NOMO-1 (cell line): ENCODE data around the gene TAX1BP1.
A peak's percentile ranks its signal among the peaks of the same experiment; 100 is the strongest.

Source experiments
- DNase-seq, 2 experiments: peaks; one replicate each; lab custom pipeline; 2025; ENCODE audit not compliant: unreplicated experiment in 2 of 2; lab: John Stamatoyannopoulos, UW

The TAX1BP1 gene

DNA sequence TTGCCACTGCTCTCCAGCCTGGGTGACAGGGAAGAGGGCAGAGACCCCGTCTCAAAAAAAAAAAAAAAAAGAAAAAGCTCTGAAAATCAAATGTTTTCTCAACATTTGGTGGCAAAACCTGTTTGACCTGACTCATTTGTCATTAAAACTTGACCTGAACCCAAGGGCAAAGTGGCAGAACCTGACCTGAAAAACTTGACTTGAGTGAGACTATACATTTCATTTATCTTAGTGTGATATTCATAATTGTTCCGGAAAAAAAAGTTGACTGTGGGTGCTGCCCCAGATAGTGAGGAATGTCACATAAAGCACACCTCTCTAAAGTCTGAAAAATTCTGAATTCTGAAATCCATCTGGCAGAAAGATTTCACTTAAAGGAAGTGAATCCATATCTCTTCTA, 2.3 kb upstream of the TAX1BP1 start:
- DNase-seq, result no peak

DNA sequence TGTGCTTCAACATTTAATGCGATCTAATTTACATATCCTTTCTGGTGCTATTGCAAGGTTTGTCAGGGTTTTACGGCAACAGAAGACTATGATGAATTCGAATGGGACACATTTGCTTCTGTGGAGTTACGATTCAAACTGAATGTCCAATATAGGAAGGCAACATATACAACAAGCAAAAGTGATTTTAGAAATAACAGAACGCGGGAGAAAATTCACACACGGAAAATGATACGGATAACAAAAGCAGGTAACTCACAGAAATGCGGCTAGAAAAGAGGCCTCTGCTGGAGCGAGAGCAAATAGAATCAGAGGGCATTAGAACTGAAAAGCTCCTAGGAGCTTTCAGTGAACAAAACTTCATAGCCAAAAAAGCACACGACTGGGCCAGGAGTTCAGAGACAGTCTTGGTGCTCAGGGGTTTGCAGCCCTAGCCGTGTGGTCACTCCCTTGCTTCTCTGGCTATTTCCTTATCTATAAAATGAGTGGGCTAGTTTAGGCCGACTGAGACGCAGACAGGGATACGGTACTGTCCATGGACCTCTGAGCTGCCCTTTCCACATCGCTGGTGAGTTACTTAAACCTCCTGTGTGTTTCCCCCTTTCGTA, 557 bp upstream of the TAX1BP1 start:
- DNase-seq, result peak; percentile 11 to 42

DNA sequence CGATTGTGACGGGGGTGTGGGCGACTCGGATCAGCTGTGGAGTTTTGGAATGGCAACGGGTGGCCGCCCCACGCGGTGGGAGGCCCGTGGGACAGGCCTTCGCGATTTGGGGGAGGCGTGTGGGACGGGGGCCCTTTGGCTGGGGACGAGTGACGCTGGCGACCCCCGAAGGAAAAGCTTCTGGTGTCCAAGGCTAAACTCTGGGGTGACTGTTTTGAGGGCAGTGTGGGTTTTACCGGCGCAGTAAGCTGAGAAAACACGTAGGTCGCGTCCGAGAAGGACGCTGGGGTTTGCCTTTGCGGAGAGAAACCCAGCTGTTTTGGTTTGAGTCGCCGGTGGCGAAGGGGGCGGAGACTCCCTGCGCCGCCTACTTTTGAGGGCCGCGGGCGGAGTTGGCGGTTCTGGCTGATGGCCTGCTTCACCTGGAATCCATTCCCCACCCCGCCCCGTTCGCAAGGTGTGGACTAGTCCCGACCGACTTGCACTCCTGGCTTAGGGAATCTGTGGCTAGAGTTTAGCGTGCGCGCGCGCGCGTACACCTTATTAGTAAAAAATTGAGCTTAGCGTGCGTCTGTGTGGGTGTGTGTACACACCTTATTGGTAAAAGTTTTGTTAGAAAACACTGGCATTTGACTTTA, 606 bp downstream of the TAX1BP1 start:
- peak; percentile 69 to 79 for DNase-seq

DNA sequence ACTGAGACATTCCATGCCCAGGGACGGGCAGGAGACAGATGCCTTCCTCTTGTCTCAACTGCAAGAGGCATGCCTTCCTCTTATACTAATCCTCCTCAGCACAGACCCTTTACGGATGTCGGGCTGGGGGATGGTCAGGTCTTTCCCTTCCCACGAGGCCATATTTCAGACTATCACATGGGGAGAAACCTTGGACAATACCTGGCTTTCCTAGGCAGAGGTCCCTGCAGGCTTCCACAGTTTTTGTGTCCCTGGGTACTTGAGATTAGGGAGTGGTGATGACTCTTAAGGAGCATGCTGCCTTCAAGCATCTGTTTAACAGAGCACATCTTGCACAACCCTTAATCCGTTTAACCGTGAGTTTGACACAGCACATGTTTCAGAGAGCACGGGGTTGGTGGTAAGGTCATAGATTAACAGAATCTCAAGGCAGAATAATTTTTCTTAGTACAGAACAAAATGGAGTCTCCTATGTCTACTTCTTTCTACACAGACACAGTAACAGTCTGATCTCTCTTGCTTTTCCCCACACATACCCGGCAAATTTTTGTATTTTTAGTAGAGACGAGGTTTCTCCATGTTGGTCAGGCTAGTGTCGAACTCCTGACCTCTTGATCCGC, 2.2 kb downstream of the TAX1BP1 start:
- DNase-seq, result peak in 1 of 2 experiments; percentile 6

DNA sequence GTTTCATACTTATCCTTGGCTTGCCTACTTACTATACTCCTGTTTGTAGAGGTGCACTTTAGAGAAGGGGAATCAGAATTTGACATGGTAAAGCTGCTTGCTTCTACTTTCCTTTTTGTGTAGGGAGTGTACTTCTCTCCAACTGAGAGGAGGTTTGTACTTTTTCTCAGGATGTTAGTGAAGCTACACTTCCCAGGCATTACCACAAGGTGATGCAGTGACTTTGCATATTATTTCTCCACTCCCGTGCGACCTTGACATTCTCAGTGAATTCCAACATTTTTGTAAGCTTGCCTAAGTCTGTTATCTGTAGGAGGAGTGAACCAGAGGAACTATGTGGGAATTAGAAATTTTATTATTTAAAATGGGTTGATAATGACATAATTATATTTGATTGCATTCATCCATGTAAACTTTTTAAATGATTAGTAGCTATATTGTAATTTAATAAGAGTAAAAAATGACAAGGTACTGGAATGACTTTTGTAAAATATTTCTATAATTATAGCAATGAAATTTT, 5.2 kb downstream of the TAX1BP1 start:
- peak in 1 of 2 experiments; percentile 6 for DNase-seq

- no peak for DNase-seq
Observed at GRCh38 chr7:27746486-27746885, 6.5 kb downstream of the TAX1BP1 start.

DNA sequence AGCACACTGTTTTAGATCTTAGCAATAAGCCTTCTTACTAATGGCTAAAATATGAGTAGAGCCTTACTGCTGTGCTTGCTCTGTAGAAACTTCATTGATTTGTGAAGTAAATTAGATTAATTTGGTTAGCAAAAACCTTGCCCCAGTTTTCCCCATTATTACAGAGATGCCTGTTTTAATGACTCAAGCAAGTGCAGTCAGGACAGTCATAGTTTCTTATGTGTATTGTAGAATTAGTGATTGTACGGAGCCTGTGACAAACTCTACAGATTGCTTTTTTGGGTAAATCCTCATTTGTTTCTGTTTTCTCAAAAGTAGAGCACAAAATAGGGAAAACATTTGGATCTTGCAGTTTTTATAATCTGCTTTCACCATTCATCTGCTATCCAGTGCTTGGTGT, 7.0 kb downstream of the TAX1BP1 start:
- DNase-seq, result no peak

DNA sequence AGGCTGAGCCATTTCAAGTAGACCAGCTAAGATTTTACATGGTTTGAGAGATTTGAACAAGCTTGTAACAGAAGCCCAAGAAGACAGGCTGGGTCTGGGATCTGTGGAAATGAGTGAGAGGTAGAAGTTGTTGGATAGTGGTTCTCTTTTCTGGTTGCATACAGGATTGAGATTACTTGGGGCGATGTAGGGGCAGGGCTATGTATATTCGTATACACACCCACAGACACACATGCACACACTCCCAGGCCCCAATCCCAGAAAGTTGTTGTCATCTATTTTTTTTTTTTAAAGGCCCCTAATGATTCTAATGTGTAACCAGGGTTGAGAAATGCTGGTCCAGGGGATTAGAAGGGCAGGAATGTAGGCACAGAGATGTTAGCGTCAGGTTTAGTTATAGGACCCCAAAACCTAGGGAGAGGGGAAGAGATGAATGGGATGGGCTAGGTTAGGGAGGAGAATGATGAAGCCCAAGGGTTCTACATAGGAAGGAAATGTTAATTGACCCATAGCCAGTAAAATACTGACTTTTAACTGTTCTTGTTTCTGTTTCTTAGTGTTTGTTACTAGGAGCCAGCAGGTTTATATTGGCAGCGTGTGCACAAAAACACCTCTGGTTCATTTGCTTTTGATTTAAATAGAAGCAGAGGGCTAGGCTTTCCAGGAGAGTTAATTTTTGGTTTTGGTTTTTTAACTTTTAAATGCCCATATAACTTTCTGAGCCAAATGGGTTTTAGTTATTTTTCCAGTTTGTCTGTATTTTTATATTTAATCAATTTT, 7.8 kb downstream of the TAX1BP1 start:
- no peak for DNase-seq

GRCh38 chr7:27750316-27750715, 10.4 kb downstream of the TAX1BP1 start:
- no peak for DNase-seq

DNA sequence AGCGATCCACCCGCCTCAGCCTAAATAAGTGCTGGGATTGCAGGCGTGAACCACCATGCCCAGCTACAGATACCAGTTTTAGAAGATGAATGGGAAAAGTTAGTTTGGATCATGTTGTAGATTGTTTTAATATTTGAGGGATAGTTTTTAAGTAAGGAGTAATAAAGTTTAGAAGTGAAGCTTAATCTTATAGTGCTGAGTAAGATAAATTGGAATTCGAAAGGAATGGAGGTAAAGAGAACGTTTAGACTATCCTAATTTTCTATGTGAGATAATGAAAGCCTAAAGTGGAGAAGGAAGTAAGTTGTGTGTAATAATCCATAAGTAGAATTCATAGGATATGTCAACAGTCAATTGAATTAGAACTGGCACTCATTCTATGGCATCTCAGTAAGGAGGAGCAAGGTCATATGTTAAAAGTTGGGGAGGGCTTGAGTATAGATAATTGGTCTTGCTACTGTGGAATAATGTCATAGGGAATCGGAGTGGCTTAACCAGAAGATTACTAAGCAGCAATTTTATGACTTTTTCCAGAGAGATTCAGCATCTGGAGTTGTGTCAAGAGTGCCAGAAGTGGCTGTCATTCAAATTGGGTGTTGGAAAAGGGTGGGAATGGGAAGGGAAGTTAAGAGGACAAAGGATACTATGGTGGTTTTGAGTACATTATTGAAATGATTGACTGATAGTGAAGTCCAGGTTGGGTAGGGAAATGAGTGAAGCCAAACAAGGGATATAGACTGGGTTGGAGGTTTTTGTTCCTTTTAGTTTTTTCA, 12.1 kb downstream of the TAX1BP1 start:
- no peak for DNase-seq

DNA sequence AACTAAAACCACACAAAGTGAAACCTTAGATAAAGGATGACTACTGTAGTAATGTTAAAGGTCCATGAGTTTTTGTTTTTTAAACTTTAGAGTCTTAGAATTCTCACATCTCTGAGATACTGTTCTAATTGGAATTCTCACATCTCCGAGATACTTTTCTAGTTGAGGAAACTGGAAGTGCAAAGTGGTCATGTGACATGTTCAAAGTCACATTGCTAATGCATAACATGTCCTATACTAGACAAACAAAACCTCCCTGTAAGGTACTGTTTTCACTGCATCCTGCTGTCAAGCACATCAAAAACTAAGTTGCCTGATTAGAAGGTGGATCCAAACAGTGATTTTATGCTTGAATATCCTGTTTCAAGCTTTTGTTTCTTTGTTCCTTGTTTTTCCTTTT, 13.9 kb downstream of the TAX1BP1 start:
- no peak for DNase-seq

DNA sequence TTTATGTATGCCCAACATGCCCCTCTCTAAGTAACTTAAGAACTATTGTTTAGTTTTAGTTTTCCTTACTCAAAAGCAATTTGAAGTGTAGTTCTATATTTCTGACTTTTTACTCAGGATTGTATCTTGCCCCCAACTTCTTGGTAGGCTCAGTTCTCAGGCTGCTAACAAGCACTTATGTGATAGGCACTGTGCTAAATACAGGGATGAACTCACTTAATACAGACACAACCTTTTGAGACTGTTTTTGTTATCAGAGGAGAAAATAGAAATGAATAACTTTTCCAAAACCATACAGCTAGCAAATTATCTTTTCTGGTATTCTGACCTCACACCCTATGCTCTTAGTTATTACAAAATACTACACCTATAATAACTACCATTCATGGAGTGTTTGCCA, 16.3 kb downstream of the TAX1BP1 start:
- DNase-seq, result no peak

GRCh38 chr7:27759491-27759890, 19.5 kb downstream of the TAX1BP1 start:
- no peak for DNase-seq

- no peak for DNase-seq
Observed at GRCh38 chr7:27762062-27762461, 22.1 kb downstream of the TAX1BP1 start.

- no peak for DNase-seq
Observed at GRCh38 chr7:27763983-27764508, 24.1 kb downstream of the TAX1BP1 start.

- no peak for DNase-seq
Observed at GRCh38 chr7:27765841-27766240, 25.9 kb downstream of the TAX1BP1 start.

- no peak for DNase-seq
Observed at GRCh38 chr7:27767374-27767773, 27.4 kb downstream of the TAX1BP1 start.

GRCh38 chr7:27771111-27771510, 31.1 kb downstream of the TAX1BP1 start:
- no peak for DNase-seq

DNA sequence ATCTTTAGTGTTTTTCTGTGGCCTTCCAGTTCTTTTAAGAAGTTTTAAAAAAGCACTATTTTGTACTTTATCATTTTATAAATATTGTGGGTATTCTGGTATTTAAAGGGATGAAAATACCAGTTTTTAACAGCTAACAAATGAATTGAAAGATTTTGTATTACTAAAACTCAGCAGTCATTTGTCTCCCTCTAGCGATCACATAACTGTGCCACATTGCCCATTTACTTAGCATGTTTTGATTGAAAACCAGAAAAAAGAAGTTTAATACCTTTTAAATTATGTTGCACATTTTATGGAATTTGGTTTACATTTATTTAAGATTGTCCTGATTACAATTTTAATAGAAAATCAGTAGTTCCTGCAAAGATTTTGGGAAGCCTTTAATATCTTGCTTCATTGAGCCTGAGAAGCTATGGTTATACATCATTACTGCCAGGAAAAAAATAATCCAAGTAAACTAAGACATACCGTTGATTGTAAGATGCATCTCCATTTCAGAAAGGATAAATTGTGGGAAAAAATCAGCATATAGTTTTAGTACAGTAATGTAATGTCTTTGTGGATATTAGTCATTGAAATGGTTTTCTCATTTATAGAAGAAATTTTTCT, 34.9 kb downstream of the TAX1BP1 start:
- peak; percentile 3 to 54 for DNase-seq

DNA sequence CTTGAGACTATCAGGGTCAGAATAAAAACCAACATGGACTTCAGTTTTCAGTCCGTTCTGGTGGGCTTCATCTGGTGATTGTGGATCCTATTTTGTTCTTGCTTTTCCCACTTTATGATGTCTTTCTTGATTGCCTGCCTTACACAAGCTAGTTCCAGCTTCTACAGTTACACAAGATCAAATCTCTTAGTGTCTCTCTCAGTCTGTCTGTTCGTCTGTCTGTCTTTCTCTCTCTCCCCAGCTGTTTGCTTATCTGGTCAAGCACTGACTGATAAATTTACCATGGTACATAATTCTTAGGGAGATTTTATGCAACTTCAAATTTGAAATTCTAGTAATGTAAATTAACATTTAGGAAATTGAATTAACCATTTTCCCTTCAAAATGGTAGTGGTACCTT, 35.8 kb downstream of the TAX1BP1 start:
- DNase-seq, result no peak
